Loucy (cell line): ENCODE measurements around the gene GABRA4.

Source experiments
- H2AFZ ChIP-seq: fragments of 200-600 bp; sonication (generic); 2 replicates; pipeline ENCODE4 v1.6.0; 2016; ENCODE audit warnings: antibody characterized with exemption, mild to moderate bottlenecking, low read length, moderate library complexity
- H3F3A ChIP-seq: fragments of 200-600 bp; 2 replicates; pipeline ENCODE4 v1.6.0; 2016; ENCODE audit warnings: antibody characterized with exemption, low read depth, mild to moderate bottlenecking
- H3K27me3 ChIP-seq: fragments of 200-600 bp; sonication (generic); 2 replicates; pipeline ENCODE4 v1.6.1; 2014; ENCODE audit warnings: low read length, mild to moderate bottlenecking; ENCODE audit not compliant: insufficient read depth, poor library complexity, severe bottlenecking
- H3K36me3 ChIP-seq: fragments of 200-600 bp; sonication (generic); 2 replicates; pipeline ENCODE4 v1.6.1; 2016; ENCODE audit warnings: low read length; ENCODE audit not compliant: insufficient read depth
- H3K4me1 ChIP-seq: fragments of 200-600 bp; sonication (generic); 2 replicates; pipeline ENCODE4 v1.5.1; 2014; ENCODE audit warnings: low read length, mild to moderate bottlenecking; ENCODE audit not compliant: insufficient read depth, poor library complexity, severe bottlenecking
- H3K4me2 ChIP-seq: fragments of 200-600 bp; sonication (generic); 2 replicates; pipeline ENCODE4 v1.6.0; 2014; ENCODE audit warnings: antibody characterized with exemption, low read length, low read depth, mild to moderate bottlenecking; ENCODE audit not compliant: poor library complexity, severe bottlenecking
- H3K4me3 ChIP-seq: fragments of 200-600 bp; sonication (generic); 2 replicates; pipeline ENCODE4 v1.5.1; 2014; ENCODE audit warnings: low read length, mild to moderate bottlenecking, mixed read lengths; ENCODE audit not compliant: poor library complexity, severe bottlenecking
- H3K79me2 ChIP-seq: fragments of 200-600 bp; sonication (generic); 2 replicates; pipeline ENCODE4 v1.6.1; 2014; ENCODE audit warnings: low read length; ENCODE audit not compliant: insufficient read depth
- H3K9ac ChIP-seq: fragments of 200-600 bp; sonication (generic); 2 replicates; pipeline ENCODE4 v1.6.0; 2014; ENCODE audit warnings: mild to moderate bottlenecking, low read depth, low read length, moderate library complexity; ENCODE audit not compliant: poor library complexity, severe bottlenecking
- H3K9me2 ChIP-seq: fragments of 200-600 bp; sonication (generic); replicated peaks from 2 replicates; pipeline ENCODE4 v1.6.1; 2016; ENCODE audit warnings: low read depth, low read length, mixed read lengths
- H3K9me3 ChIP-seq: fragments of 200-600 bp; sonication (generic); 2 replicates; pipeline ENCODE4 v1.6.1; 2014; ENCODE audit warnings: mild to moderate bottlenecking, antibody characterized with exemption, low read length, low read depth; ENCODE audit not compliant: insufficient read depth
- H4K20me1 ChIP-seq: fragments of 200-600 bp; sonication (generic); 2 replicates; pipeline ENCODE4 v1.6.0; 2014; ENCODE audit warnings: antibody characterized with exemption, low read length, mild to moderate bottlenecking; ENCODE audit not compliant: insufficient read depth, poor library complexity, severe bottlenecking
- EZH2phosphoT487 ChIP-seq: fragments of 200-600 bp; IDR thresholded peaks from 2 replicates; pipeline ENCODE4 v1.6.1; 2018; ENCODE audit warnings: antibody characterized with exemption, mild to moderate bottlenecking, moderate library complexity, borderline replicate concordance
- TF ChIP-seq, protein P1 (sequence below): fragments of 200-600 bp; sonication (generic); conservative IDR thresholded peaks from 2 replicates; pipeline ENCODE4 v1.5.1; 2014; ENCODE audit warnings: mild to moderate bottlenecking, antibody characterized with exemption, low read length

The GABRA4 gene

DNA sequence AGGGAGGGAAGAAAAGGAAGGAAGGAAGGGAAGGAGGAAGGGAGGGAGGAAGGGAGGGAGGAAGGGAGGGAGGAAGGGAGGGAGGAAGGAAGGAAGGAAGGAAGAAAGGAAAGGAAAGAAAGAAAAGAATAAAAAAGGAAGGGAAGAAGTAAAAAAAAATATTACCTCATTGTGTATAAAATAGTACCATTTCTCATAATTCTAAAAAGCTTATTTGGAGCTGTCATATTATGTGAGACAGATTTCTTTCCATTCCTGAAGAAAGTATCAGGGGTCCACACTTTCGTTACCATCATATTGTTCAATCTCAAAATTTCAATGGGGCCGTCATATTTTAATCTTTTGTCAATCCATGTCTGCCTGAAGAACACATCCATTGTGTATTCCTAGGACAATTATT, 16.1 kb downstream of the GABRA4 start:
- Histone ChIP-seq H2AFZ (no peak overlapping the region), H3K36me3 (no peaks in the 10 kb centered on the region), H3F3A (no peaks in the 10 kb centered on the region), H3K79me2 (no peaks in the 10 kb centered on the region), H3K27me3 (no peaks in the 10 kb centered on the region), H3K4me2 (no peak overlapping the region), H4K20me1 (no peaks in the 10 kb centered on the region), H3K9ac (no peak overlapping the region), H3K4me1 (no peaks in the 10 kb centered on the region), H3K9me3 (no peaks in the 10 kb centered on the region), H3K4me3 (no peak overlapping the region), H3K9me2 (no peaks in the 10 kb centered on the region)
- TF ChIP-seq EZH2phosphoT487, result no peak
- TF ChIP-seq, protein P1, sequence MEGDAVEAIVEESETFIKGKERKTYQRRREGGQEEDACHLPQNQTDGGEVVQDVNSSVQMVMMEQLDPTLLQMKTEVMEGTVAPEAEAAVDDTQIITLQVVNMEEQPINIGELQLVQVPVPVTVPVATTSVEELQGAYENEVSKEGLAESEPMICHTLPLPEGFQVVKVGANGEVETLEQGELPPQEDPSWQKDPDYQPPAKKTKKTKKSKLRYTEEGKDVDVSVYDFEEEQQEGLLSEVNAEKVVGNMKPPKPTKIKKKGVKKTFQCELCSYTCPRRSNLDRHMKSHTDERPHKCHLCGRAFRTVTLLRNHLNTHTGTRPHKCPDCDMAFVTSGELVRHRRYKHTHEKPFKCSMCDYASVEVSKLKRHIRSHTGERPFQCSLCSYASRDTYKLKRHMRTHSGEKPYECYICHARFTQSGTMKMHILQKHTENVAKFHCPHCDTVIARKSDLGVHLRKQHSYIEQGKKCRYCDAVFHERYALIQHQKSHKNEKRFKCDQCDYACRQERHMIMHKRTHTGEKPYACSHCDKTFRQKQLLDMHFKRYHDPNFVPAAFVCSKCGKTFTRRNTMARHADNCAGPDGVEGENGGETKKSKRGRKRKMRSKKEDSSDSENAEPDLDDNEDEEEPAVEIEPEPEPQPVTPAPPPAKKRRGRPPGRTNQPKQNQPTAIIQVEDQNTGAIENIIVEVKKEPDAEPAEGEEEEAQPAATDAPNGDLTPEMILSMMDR, result no peak

DNA sequence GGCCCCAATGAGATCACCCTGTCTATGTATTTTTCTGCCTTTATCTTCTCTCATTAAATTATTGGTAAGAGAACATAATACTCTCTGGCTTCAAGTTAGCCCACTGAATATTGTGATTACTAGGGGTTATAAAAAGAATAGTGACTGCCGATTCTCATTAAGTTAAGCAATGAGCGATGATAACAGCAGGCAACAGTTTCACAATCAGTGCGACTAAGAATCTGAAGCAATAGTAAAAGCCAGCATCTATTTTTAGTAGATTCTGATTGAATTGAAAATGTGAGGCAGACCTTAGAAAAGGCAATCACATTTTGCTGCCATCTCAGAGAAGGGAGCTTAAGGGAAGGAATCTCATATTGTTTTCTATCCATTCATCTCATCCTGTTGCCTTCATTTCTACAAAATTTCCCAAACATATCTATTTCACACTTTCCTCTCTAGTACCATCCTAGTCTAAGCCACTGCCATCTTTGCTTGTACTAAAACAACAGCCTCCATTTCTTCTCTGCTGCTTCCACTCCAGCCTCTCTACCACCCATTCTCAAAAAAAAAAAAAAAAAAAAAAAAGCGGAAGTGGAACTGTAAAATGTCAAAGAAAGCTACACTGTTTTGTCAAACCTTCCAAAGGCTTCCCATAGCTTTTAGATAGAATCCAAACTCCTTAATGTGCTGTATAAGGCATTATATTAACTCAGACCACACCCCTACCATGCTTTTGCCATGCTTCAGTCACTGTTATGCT, 17.4 kb downstream of the GABRA4 start:
- no peaks in the 10 kb centered on the region for H3K4me1 ChIP-seq
- no peaks in the 10 kb centered on the region for H4K20me1 ChIP-seq
- H2AFZ ChIP-seq, result no peak overlapping the region
- no peaks in the 10 kb centered on the region for H3K27me3 ChIP-seq
- no peaks in the 10 kb centered on the region for H3K79me2 ChIP-seq
- no peak for TF ChIP-seq EZH2phosphoT487
- TF ChIP-seq, protein P1, result no peak
- no peaks in the 10 kb centered on the region for H3K9me3 ChIP-seq
- no peak overlapping the region for H3K9ac ChIP-seq
- H3K36me3 ChIP-seq, result no peaks in the 10 kb centered on the region
- H3K9me2 ChIP-seq, result no peaks in the 10 kb centered on the region
- H3F3A ChIP-seq, result no peaks in the 10 kb centered on the region
- no peak overlapping the region for H3K4me3 ChIP-seq
- H3K4me2 ChIP-seq, result no peak overlapping the region

DNA sequence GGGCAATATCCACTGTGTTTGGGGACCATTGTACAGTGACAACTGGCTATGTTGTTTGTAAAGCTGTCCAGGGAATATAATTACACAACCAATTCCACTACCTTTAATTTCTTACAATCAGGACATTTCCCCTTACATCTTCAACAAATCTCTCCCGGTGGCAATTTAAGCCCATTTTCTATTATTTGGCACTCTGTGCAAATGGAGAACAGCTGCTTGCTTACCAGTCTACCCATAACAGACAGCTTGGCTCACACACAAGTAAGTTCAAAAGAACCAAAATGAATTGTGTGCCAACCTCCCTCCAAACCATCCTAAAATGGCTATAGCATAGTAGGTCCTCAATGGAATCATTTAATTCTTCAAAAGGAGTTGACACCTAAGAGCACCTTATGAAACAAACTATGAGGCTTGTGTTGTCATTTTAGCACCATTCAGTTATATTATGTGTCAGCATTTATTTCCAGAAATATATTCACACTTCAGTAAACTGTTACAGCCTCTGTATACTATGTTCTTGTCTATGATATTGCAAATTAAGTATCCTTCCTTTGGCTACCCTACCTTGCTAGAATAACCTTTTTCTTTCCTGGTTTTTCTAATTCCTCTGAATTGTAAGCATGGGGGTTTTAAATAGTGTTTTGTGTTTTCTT, 18.4 kb downstream of the GABRA4 start:
- Histone ChIP-seq H3K9ac (no peak overlapping the region), H2AFZ (no peak overlapping the region), H4K20me1 (no peaks in the 10 kb centered on the region), H3K27me3 (no peaks in the 10 kb centered on the region), H3K4me2 (no peak overlapping the region), H3K9me2 (no peaks in the 10 kb centered on the region), H3K9me3 (no peaks in the 10 kb centered on the region), H3K4me1 (no peaks in the 10 kb centered on the region), H3K36me3 (no peaks in the 10 kb centered on the region), H3K4me3 (no peak overlapping the region), H3F3A (no peaks in the 10 kb centered on the region), H3K79me2 (no peaks in the 10 kb centered on the region)
- TF ChIP-seq, protein P1, result no peak
- TF ChIP-seq EZH2phosphoT487, result no peak
